Pulmonary artery endothelial cell (primary cell): Measurements from ENCODE around the gene ANKRD10. TPM values are rescaled to one million over a fixed set of nuclear protein-coding genes. Genes with fewer than 3 reads are reported as not detected.
"Not testable (repeated sequence)": the region's sequence is repeated elsewhere in the genome, so short reads cannot be mapped to it uniquely, and the experiment has no call there.

ENCODE experiments used
- DNase-seq: peaks from one replicate; pipeline ENCODE4 v3.0.0-alpha.2; 2011; ENCODE audit warnings: low read depth, low spot score
- total RNA-seq: library from RNA; depleted of rRNA; stranded (reverse); fragments of >200 nt; gene quantifications from 2 replicates; pipeline ENCODE4 v1.2.3, GENCODE V29; 2014

ANKRD10 gene
- total RNA-seq, result 54.9 and 61.5 TPM in 2 replicates

- DNase-seq, result peak; percentile 97
These were observed at the start of gene ANKRD10 for GRCh38 chr13:110915057-110915873. Gene ANKRD10, minus strand, starts transcription at chr13:110915069. Its CDS starts 135 bp downstream, at chr13:110914934.

GRCh38 chr13:110964229-110965037, 49.6 kb upstream of the ANKRD10 start:
- DNase-seq, result no peak

GRCh38 chr13:110963554-110963970, 48.7 kb upstream of the ANKRD10 start:
- DNase-seq, result no peak

- DNase-seq, result no peak
These were observed 47.1 kb upstream of the ANKRD10 start for GRCh38 chr13:110961959-110962358.

GRCh38 chr13:110960204-110960603, 45.3 kb upstream of the ANKRD10 start:
- no peak for DNase-seq

- DNase-seq, result no peak
These were observed 43.1 kb upstream of the ANKRD10 start for GRCh38 chr13:110957931-110958330.

GRCh38 chr13:110957181-110957884, 42.5 kb upstream of the ANKRD10 start:
- no peak for DNase-seq

GRCh38 chr13:110956216-110956615, 41.3 kb upstream of the ANKRD10 start:
- DNase-seq, result not testable (repeated sequence)

GRCh38 chr13:110955608-110956007, 40.7 kb upstream of the ANKRD10 start:
- not testable (repeated sequence) for DNase-seq

GRCh38 chr13:110955072-110955503, 40.2 kb upstream of the ANKRD10 start:
- peak; percentile 80 for DNase-seq

- DNase-seq, result not testable (repeated sequence)
These were observed 39.7 kb upstream of the ANKRD10 start for GRCh38 chr13:110954533-110954920.

GRCh38 chr13:110953833-110954532, 39.1 kb upstream of the ANKRD10 start:
- DNase-seq, result no peak

- DNase-seq, result no peak
These were observed 38.5 kb upstream of the ANKRD10 start for GRCh38 chr13:110953416-110953815.

GRCh38 chr13:110952135-110952534, 37.3 kb upstream of the ANKRD10 start:
- DNase-seq, result not testable (repeated sequence)

- no peak for DNase-seq
These were observed 36.1 kb upstream of the ANKRD10 start for GRCh38 chr13:110950819-110951570.

GRCh38 chr13:110950356-110950755, 35.5 kb upstream of the ANKRD10 start:
- no peak for DNase-seq

GRCh38 chr13:110949628-110950027, 34.8 kb upstream of the ANKRD10 start:
- DNase-seq, result no peak

GRCh38 chr13:110949116-110949515, 34.2 kb upstream of the ANKRD10 start:
- no peak for DNase-seq

GRCh38 chr13:110947338-110947737, 32.5 kb upstream of the ANKRD10 start:
- not testable (repeated sequence) for DNase-seq

- DNase-seq, result no peak
These were observed 31.2 kb upstream of the ANKRD10 start for GRCh38 chr13:110945928-110946570.
